ENCODE results near the gene UPB1.

GRCh38 chr22:24496661-24497060, 1.5 kb downstream of the UPB1 start:
- no peak for TF ChIP-seq CTCF (IDR thresholded peaks at IDR 0.05; ENCODE audit: low read depth, low read length, poor library complexity, severe bottlenecking)
- TF ChIP-seq EZH2phosphoT487 (IDR thresholded peaks at IDR 0.05; ENCODE audit: borderline replicate concordance, low read length): no peak

Measured in DOHH2 (cell line).